Gastroesophageal sphincter (tissue), 4 donors: Measurements from ENCODE around the gene PANX2. TPM values are rescaled to one million over a fixed set of nuclear protein-coding genes. Genes with fewer than 3 reads are reported as not detected.

Experiments used
- ATAC-seq: fragments of 150-250 bp; one replicate; pipeline ENCODE4 v1.9.1; 2016; ENCODE audit warnings: mild to moderate bottlenecking, moderate library complexity
- H3K27ac ChIP-seq, 4 donors: fragments of 200-600 bp; sonication (generic) in 3 of 4; 1 replicate in 3 of 4; 2 replicates in 1 of 4; pipeline ENCODE4 v1.5.1; 2016 to 2019
- H3K27me3 ChIP-seq: fragments of 200-600 bp; sonication (generic); one replicate; pipeline ENCODE4 v1.5.1; 2019
- H3K36me3 ChIP-seq, 2 donors: fragments of 200-600 bp; sonication (generic); one replicate each; pipeline ENCODE4 v1.5.1; 2019; ENCODE audit warnings: control low read depth in 1 of 2
- H3K4me1 ChIP-seq, 3 donors: fragments of 200-600 bp; sonication (generic); 1 replicate in 2 of 3; 2 replicates in 1 of 3; pipeline ENCODE4 v1.5.1; 2016 to 2019; ENCODE audit warnings: control low read depth in 2 of 3
- H3K4me3 ChIP-seq, 2 donors: fragments of 200-600 bp; sonication (generic); one replicate each; pipeline ENCODE4 v1.5.1; 2019; ENCODE audit warnings: mild to moderate bottlenecking in 1 of 2, moderate library complexity in 1 of 2
- H3K9me3 ChIP-seq, 3 donors: fragments of 200-600 bp; sonication (generic); one replicate each; pipeline ENCODE4 v1.5.1; 2017 to 2019; ENCODE audit warnings: control low read depth in 2 of 3
- EP300 ChIP-seq: sonication (generic); formaldehyde crosslinking; IDR thresholded peaks from one replicate; pipeline ENCODE4 v1.6.1; 2017; ENCODE audit warnings: antibody characterized with exemption, mild to moderate bottlenecking
- POLR2A ChIP-seq, 2 donors: fragments of 450-650 bp; IDR thresholded peaks; one replicate each; pipeline ENCODE4 v1.6.1; 2017; ENCODE audit warnings: antibody characterized with exemption in 2 of 2, mild to moderate bottlenecking in 2 of 2, moderate library complexity in 1 of 2
- POLR2AphosphoS5 ChIP-seq: sonication (generic); formaldehyde crosslinking; IDR thresholded peaks from one replicate; pipeline ENCODE4 v1.6.1; 2017; ENCODE audit warnings: antibody characterized with exemption
- WGBS, 2 donors: methylation state at CpG; one replicate each; pipeline ENCODE4 v1.1.5; 2018; ENCODE audit warnings: low coverage in 1 of 2; 5-methylcytosine and 5-hydroxymethylcytosine counted together
- total RNA-seq, 4 donors: library from RNA; depleted of rRNA; stranded (reverse); fragments of >200 nt; gene quantifications; one replicate each; pipeline ENCODE4 v1.1.0, GENCODE V29; 2016
- TF ChIP-seq, protein P1 (sequence below), 4 experiments: fragments of 200-600 bp in 2 of 4; fragments of 450-650 bp in 2 of 4; sonication (generic) in 1 of 4; IDR thresholded peaks; one replicate each; pipeline ENCODE4 v1.5.1; 2017 to 2019; ENCODE audit warnings: antibody characterized with exemption in 4 of 4, mild to moderate bottlenecking in 2 of 4, moderate library complexity in 2 of 4

The PANX2 gene
- total RNA-seq, 4 donors from 2014 or later, result 0.13 to 0.46 TPM; not detected in 2

GRCh38 chr22:50199829-50200460 is 29.4 kb downstream of the PANX2 start:
- peak; percentile 13 for ATAC-seq
- Histone ChIP-seq H3K36me3 (peaks cover 0 to 44% of the 10 kb centered on the region in 2 donors), H3K27me3 (no peaks in the 10 kb centered on the region), H3K4me3 (peak overlapping the region; percentile 64 to 96), H3K27ac (peak overlapping the region; percentile 45 to 94 (median 89)), H3K9me3 (no peaks in the 10 kb centered on the region), H3K4me1 (peaks cover 0 to 50% (median 14%) of the 10 kb centered on the region in 3 donors)
- WGBS, 2 donors, result 0% methylated on average over 7 of the region's 34 CpGs; no CpG with 5 or more reads in 1 of the 2 donors
- no peak for TF ChIP-seq POLR2AphosphoS5
- TF ChIP-seq, protein P1, sequence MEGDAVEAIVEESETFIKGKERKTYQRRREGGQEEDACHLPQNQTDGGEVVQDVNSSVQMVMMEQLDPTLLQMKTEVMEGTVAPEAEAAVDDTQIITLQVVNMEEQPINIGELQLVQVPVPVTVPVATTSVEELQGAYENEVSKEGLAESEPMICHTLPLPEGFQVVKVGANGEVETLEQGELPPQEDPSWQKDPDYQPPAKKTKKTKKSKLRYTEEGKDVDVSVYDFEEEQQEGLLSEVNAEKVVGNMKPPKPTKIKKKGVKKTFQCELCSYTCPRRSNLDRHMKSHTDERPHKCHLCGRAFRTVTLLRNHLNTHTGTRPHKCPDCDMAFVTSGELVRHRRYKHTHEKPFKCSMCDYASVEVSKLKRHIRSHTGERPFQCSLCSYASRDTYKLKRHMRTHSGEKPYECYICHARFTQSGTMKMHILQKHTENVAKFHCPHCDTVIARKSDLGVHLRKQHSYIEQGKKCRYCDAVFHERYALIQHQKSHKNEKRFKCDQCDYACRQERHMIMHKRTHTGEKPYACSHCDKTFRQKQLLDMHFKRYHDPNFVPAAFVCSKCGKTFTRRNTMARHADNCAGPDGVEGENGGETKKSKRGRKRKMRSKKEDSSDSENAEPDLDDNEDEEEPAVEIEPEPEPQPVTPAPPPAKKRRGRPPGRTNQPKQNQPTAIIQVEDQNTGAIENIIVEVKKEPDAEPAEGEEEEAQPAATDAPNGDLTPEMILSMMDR (IDR thresholded peaks at IDR 0.05), result peak in 1 of 4 experiments; percentile 0
- TF ChIP-seq POLR2A (IDR thresholded peaks at IDR 0.05), result no peak

- peaks cover 0 to 56% (median 14%) of the 10 kb centered on the region in 3 donors for H3K4me1 ChIP-seq
- peak within 1 kb of the TSS; percentile 64 to 96 for H3K4me3 ChIP-seq
- H3K36me3 ChIP-seq, result peaks cover 0 to 46% of the 10 kb centered on the region in 2 donors
- peak; percentile 91 to 93 for TF ChIP-seq POLR2A (IDR thresholded peaks at IDR 0.05)
- peak; percentile 89 for TF ChIP-seq POLR2AphosphoS5
- TF ChIP-seq EP300, result no peak
- TF ChIP-seq, protein P1 (IDR thresholded peaks at IDR 0.05), result peak in 1 of 4 experiments; percentile 11
- H3K27me3 ChIP-seq, result no peaks in the 10 kb centered on the region
- H3K27ac ChIP-seq, result peak within 1 kb of the TSS; percentile 45 to 94 (median 89)
- no CpG with 5 or more reads among the region's 105 CpGs for WGBS, 2 donors
- H3K9me3 ChIP-seq, result no peaks in the 10 kb centered on the region
- peak; percentile 95 for ATAC-seq
Observed at GRCh38 chr22:50200461-50201190, 30.1 kb downstream of the PANX2 start, which contains the start of gene SELENOO. SELENOO (plus strand) TSS chr22:50201011; CDS start chr22:50201037, 26 bp downstream.

GRCh38 chr22:50201191-50202129 is 30.9 kb downstream of the PANX2 start:
- ATAC-seq, result peak; percentile 66
- H3K27ac ChIP-seq, result peak overlapping the region in 3 of 4 donors; percentile 88 to 94 (median 90)
- no peaks in the 10 kb centered on the region for H3K27me3 ChIP-seq
- H3K9me3 ChIP-seq, result no peaks in the 10 kb centered on the region
- H3K36me3 ChIP-seq, result peaks cover 0 to 46% of the 10 kb centered on the region in 2 donors
- TF ChIP-seq POLR2A (IDR thresholded peaks at IDR 0.05) (no peak), POLR2AphosphoS5 (no peak), EP300 (no peak)
- TF ChIP-seq, protein P1 (IDR thresholded peaks at IDR 0.05), result no peak
- 49% methylated on average over 5 of the region's 115 CpGs; no CpG with 5 or more reads in 1 of the 2 donors for WGBS, 2 donors
- peaks cover 0 to 64% (median 14%) of the 10 kb centered on the region in 3 donors for H3K4me1 ChIP-seq
- H3K4me3 ChIP-seq, result peak overlapping the region; percentile 64 to 96

DNA sequence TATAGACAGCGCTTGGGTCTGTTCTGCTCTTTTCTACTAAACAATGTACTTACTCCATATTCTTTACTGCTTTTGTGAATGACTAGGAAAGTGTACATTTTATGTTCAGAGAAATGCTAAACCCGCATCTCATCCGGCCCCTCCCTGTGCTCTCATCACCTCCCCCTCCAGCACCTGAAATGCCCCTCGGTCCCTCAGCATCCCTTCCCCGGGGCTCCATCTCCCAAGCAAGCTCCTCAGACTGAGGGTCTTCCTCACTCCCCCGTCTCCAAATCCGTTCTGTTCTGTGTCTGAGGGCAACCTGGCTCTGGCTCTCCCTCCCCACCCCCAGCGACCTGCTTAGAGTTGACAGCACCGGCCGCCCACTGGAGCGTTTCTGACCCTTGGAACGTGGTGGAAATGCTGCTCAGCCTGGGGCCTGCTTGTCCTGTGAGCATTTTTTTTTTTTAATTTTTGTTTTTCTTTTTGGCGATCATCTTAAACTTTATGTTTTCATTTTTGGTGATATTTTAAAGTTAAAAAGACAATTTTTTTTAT is 31.7 kb downstream of the PANX2 start:
- Histone ChIP-seq H3K27me3 (no peaks in the 10 kb centered on the region), H3K9me3 (no peaks in the 10 kb centered on the region), H3K4me3 (peak overlapping the region; percentile 64 to 96), H3K36me3 (peaks cover 0 to 48% of the 10 kb centered on the region in 2 donors), H3K27ac (peak overlapping the region in 1 of 4 donors; percentile 90), H3K4me1 (peaks cover 0 to 72% (median 14%) of the 10 kb centered on the region in 3 donors)
- TF ChIP-seq EP300 (no peak), POLR2AphosphoS5 (no peak), POLR2A (IDR thresholded peaks at IDR 0.05) (no peak)
- TF ChIP-seq, protein P1 (IDR thresholded peaks at IDR 0.05), result no peak
- 63 to 68% methylated on average over 4 to 13 of the region's 13 CpGs for WGBS, 2 donors
- ATAC-seq, result no peak
